Chondrocyte (in vitro differentiated cells): ENCODE results near the gene LIN7B. TPM values are rescaled to one million over a fixed set of nuclear protein-coding genes. Genes with fewer than 3 reads are reported as not detected.

Experiments
- DNase-seq: peaks from one replicate; pipeline ENCODE4 v3.0.0; 2021; ENCODE audit warnings: mixed read lengths, low spot score
- H3K27ac Mint-ChIP-seq: one replicate; pipeline ENCODE4 v1.8.0; 2021; ENCODE audit warnings: mild to moderate bottlenecking, moderate library complexity, mixed read lengths; ENCODE audit not compliant: unreplicated experiment
- H3K27me3 Mint-ChIP-seq: 2 replicates; pipeline ENCODE4 v1.8.0; 2021; ENCODE audit warnings: low read depth, mixed read lengths
- H3K36me3 Mint-ChIP-seq: 2 replicates; pipeline ENCODE4 v1.8.0; 2021; ENCODE audit warnings: low read depth, mixed read lengths
- H3K4me1 Mint-ChIP-seq: 2 replicates; pipeline ENCODE4 v1.8.0; 2021; ENCODE audit warnings: low read depth, mild to moderate bottlenecking, mixed read lengths
- H3K4me3 Mint-ChIP-seq: one replicate; pipeline ENCODE4 v1.8.0; 2021; ENCODE audit warnings: mild to moderate bottlenecking, moderate library complexity, mixed read lengths; ENCODE audit not compliant: unreplicated experiment
- H3K9me3 Mint-ChIP-seq: 2 replicates; pipeline ENCODE4 v1.8.0; 2021; ENCODE audit warnings: low read depth, mixed read lengths
- CTCF ChIP-seq: fragments of 200-600 bp; sonication (generic); IDR thresholded peaks from 2 replicates; pipeline ENCODE4 v1.5.0; 2021; ENCODE audit warnings: antibody characterized with exemption, mild to moderate bottlenecking, moderate library complexity
- long read RNA-seq: library from polyadenylated mRNA; stranded (forward); transcript quantifications from one replicate; pipeline ENCODE4 v2.0.0, GENCODE V29; 2021
- total RNA-seq: library from RNA; stranded (reverse); gene quantifications from 3 replicates; pipeline ENCODE4 v1.2.1, GENCODE V29; 2021

Gene LIN7B
- 12.7 to 14.3 TPM (median 13.9 TPM) in 3 replicates for total RNA-seq
- long read RNA-seq, transcript LIN7B-201 (6 exons, 755 nt) = major isoform, 5 of 15 reads
- long read RNA-seq, partial matches to known transcripts = 7 of 15 reads
- long read RNA-seq, other reads (novel, unspliced or antisense) = 2 of 15 reads

GRCh38 chr19:49113762-49114629 lies at the start of gene LIN7B:
Gene LIN7B (plus strand): TSS chr19:49114370. CDS start chr19:49114405, 35 bp downstream.
- DNase-seq = no peak
- TF ChIP-seq CTCF = peak; percentile 76
- peaks cover 50% of the 10 kb centered on the region for H3K4me1 Mint-ChIP-seq

GRCh38 chr19:49064768-49065611 lies 49.2 kb upstream of the LIN7B start, which contains the start of gene NTF4:
Gene NTF4 (minus strand): TSS chr19:49064818. CDS start chr19:49061997, 2,821 bp downstream.
- TF ChIP-seq CTCF = no peak
- DNase-seq = no peak
- H3K36me3 Mint-ChIP-seq = no peaks in the 10 kb centered on the region
- peak within 1 kb of the TSS; percentile 40 for H3K4me3 Mint-ChIP-seq
- peaks cover 6% of the 10 kb centered on the region for H3K9me3 Mint-ChIP-seq
- H3K4me1 Mint-ChIP-seq = peaks cover 12% of the 10 kb centered on the region
- peak within 1 kb of the TSS; percentile 36 for H3K27ac Mint-ChIP-seq
- H3K27me3 Mint-ChIP-seq = peaks cover 2% of the 10 kb centered on the region

More at GRCh38 chr19:49113762-49114629, at the start of gene LIN7B:
- Mint-ChIP-seq H3K4me3 (peak within 1 kb of the TSS; percentile 78), H3K9me3 (no peaks in the 10 kb centered on the region), H3K27me3 (no peaks in the 10 kb centered on the region), H3K27ac (peak within 1 kb of the TSS; percentile 82), H3K36me3 (peaks cover under 1% of the 10 kb centered on the region)

GRCh38 chr19:49065905-49066512 lies 48.2 kb upstream of the LIN7B start:
- peaks cover 3% of the 10 kb centered on the region for H3K36me3 Mint-ChIP-seq
- peaks cover 7% of the 10 kb centered on the region for H3K27me3 Mint-ChIP-seq
- no peak overlapping the region for H3K4me3 Mint-ChIP-seq
- no peak overlapping the region for H3K27ac Mint-ChIP-seq
- TF ChIP-seq CTCF = no peak
- H3K9me3 Mint-ChIP-seq = peaks cover 6% of the 10 kb centered on the region
- no peak for DNase-seq
- peaks cover 12% of the 10 kb centered on the region for H3K4me1 Mint-ChIP-seq

- no peak for TF ChIP-seq CTCF
- H3K27ac Mint-ChIP-seq = no peak overlapping the region
- peaks cover 12% of the 10 kb centered on the region for H3K4me1 Mint-ChIP-seq
- H3K9me3 Mint-ChIP-seq = peaks cover 6% of the 10 kb centered on the region
- no peak overlapping the region for H3K4me3 Mint-ChIP-seq
- peaks cover 3% of the 10 kb centered on the region for H3K36me3 Mint-ChIP-seq
- DNase-seq = no peak
- H3K27me3 Mint-ChIP-seq = peaks cover 7% of the 10 kb centered on the region
Measured at GRCh38 chr19:49067554-49067953, 46.6 kb upstream of the LIN7B start.
